Suprapubic skin (tissue), 4 donors: ENCODE measurements around the gene LSM4. TPM values are rescaled to one million over a fixed set of nuclear protein-coding genes. Genes with fewer than 3 reads are reported as not detected.

Experiments
- DNase-seq, 2 donors: peaks; one replicate each; pipeline ENCODE4 v3.0.0-alpha.2; 2019; ENCODE audit warnings: low spot score in 2 of 2
- H3K27ac ChIP-seq: fragments of 200-600 bp; sonication (generic); one replicate; pipeline ENCODE4 v1.5.1; 2019
- H3K27me3 ChIP-seq: fragments of 200-600 bp; sonication (generic); one replicate; pipeline ENCODE4 v1.5.1; 2019
- H3K36me3 ChIP-seq: fragments of 200-600 bp; sonication (generic); one replicate; pipeline ENCODE4 v1.5.1; 2019
- H3K4me1 ChIP-seq: fragments of 200-600 bp; sonication (generic); one replicate; pipeline ENCODE4 v1.5.1; 2019
- H3K4me3 ChIP-seq: fragments of 200-600 bp; sonication (generic); one replicate; pipeline ENCODE4 v1.5.1; 2019; ENCODE audit warnings: mild to moderate bottlenecking
- H3K9me3 ChIP-seq: fragments of 200-600 bp; sonication (generic); one replicate; pipeline ENCODE4 v1.5.1; 2019
- EP300 ChIP-seq: sonication (generic); formaldehyde crosslinking; IDR thresholded peaks from one replicate; pipeline ENCODE4 v1.6.1; 2017; ENCODE audit warnings: antibody characterized with exemption
- POLR2A ChIP-seq, 2 donors: fragments of 450-650 bp; IDR thresholded peaks; one replicate each; pipeline ENCODE4 v1.6.1; 2017; ENCODE audit warnings: antibody characterized with exemption in 2 of 2, mild to moderate bottlenecking in 2 of 2, moderate library complexity in 2 of 2
- POLR2AphosphoS5 ChIP-seq, 3 donors: sonication (generic); formaldehyde crosslinking; IDR thresholded peaks; one replicate each; pipeline ENCODE4 v1.6.1; 2017; ENCODE audit warnings: antibody characterized with exemption in 3 of 3
- WGBS: methylation state at CpG from one replicate; pipeline ENCODE4 v1.1.5; 2018; 5-methylcytosine and 5-hydroxymethylcytosine counted together
- total RNA-seq, 4 donors: library from RNA; depleted of rRNA; stranded (reverse); fragments of >200 nt; gene quantifications; one replicate each; pipeline ENCODE4 v1.1.0, GENCODE V29; 2016
- TF ChIP-seq, protein P1 (sequence below), 2 donors: fragments of 200-600 bp in 1 of 2; fragments of 450-650 bp in 1 of 2; sonication (generic) in 1 of 2; IDR thresholded peaks; one replicate each; pipeline ENCODE4 v1.5.1; 2016 to 2019; ENCODE audit warnings: antibody characterized with exemption in 2 of 2, mild to moderate bottlenecking in 1 of 2, moderate library complexity in 1 of 2

Gene LSM4
- total RNA-seq, 4 donors from 2014 or later, result 53.1 to 115 (median 103) TPM

DNA sequence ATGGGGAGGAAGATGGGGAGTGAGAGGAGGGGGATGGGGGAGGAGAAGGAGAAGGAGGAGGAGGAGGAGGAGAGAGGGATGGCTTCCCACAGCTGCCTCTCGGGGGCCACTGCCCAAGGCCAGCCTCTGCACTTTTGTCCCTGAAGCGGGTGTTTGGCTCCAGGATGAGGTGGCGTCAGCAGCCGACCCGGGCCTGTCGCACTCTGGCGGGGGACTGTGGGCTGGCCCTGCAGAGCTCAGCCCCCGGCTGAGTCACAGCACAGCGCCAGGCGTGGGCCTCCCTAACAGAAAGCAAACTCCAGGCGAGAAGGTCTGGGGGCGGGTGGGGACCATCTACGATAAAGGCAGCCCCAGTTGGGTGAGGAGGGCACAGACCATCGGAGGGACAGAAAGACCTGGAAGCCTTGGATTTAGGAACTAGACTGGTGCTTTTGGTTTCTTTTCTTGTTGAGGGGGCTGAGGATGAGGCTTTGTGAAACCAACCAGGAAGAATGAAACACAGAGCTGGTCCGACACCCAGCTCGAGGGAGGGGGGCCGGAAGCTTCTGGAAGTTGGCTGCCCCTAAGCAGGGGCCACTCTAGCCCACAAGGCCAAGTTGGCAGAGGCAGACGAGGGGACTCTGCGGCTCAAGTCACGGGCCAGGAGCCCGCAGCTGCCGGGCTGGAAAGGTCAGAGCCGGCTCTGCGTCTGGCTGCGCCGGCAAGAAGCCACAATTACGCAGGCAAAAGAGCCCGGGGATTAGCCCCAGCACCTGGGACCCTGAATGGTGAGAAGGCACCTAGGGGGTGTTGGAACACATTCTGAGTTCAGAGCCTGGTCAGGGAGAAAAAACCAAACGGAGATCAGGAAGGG lies 18.2 kb downstream of the LSM4 start:
- Histone ChIP-seq H3K36me3 (peaks cover 15% of the 10 kb centered on the region), H3K4me1 (peaks cover 63% of the 10 kb centered on the region), H3K27ac (peak overlapping the region; percentile 95), H3K27me3 (no peaks in the 10 kb centered on the region), H3K9me3 (no peaks in the 10 kb centered on the region), H3K4me3 (peak overlapping the region; percentile 46)
- DNase-seq, result peak; percentile 94 to 96
- WGBS, result 16% methylated on average over 28 of the region's 29 CpGs
- TF ChIP-seq POLR2AphosphoS5 (IDR thresholded peaks at IDR 0.05) (peak in 2 of 3 donors; percentile 17 to 67), POLR2A (IDR thresholded peaks at IDR 0.05) (peak in 1 of 2 donors; percentile 82), EP300 (no peak)

DNA sequence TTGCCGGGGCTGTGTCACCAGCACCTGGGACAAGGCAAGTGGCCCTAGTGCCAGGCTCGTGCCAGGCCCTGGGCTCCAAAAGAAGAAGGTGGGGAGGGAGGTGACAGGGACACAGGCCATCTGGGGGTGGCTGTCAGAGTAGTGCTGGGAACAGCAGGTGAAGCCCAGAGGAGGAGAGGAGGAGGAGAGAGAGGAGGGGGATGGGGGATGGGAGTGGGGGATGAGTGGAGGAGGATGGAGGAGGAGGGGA lies 18.7 kb downstream of the LSM4 start:
- TF ChIP-seq POLR2A (IDR thresholded peaks at IDR 0.05), result no peak
- TF ChIP-seq, protein P1, sequence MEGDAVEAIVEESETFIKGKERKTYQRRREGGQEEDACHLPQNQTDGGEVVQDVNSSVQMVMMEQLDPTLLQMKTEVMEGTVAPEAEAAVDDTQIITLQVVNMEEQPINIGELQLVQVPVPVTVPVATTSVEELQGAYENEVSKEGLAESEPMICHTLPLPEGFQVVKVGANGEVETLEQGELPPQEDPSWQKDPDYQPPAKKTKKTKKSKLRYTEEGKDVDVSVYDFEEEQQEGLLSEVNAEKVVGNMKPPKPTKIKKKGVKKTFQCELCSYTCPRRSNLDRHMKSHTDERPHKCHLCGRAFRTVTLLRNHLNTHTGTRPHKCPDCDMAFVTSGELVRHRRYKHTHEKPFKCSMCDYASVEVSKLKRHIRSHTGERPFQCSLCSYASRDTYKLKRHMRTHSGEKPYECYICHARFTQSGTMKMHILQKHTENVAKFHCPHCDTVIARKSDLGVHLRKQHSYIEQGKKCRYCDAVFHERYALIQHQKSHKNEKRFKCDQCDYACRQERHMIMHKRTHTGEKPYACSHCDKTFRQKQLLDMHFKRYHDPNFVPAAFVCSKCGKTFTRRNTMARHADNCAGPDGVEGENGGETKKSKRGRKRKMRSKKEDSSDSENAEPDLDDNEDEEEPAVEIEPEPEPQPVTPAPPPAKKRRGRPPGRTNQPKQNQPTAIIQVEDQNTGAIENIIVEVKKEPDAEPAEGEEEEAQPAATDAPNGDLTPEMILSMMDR (IDR thresholded peaks at IDR 0.05), result no peak
- TF ChIP-seq EP300, result no peak
- TF ChIP-seq POLR2AphosphoS5 (IDR thresholded peaks at IDR 0.05), result no peak
- Histone ChIP-seq H3K27ac (peak overlapping the region; percentile 95), H3K4me1 (peaks cover 63% of the 10 kb centered on the region), H3K4me3 (peak overlapping the region; percentile 46), H3K36me3 (peaks cover 9% of the 10 kb centered on the region), H3K27me3 (no peaks in the 10 kb centered on the region), H3K9me3 (no peaks in the 10 kb centered on the region)
- 40% methylated on average over 2 of the region's 2 CpGs for WGBS
- no peak for DNase-seq

DNA sequence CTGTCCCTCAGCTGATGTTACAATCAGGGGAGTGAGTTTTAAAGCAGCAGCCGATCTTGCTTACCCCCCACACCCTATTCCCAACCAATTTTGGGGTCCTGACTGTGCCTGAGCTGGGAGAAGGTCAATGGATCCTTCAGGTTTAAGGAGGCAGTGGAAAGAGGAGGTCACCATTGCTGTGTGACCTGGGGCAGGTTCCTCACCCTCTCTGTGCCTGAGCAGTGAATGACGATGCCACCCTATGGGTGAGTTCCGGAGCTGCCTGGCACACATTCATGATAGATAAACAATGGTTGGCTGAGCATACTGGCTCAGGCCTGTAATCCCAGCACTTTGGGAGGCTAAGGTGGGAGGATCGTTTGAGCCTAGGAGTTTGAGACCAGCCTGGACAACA lies 21.2 kb downstream of the LSM4 start:
- peaks cover 55% of the 10 kb centered on the region for H3K4me1 ChIP-seq
- WGBS, result 66% methylated on average over 4 of the region's 4 CpGs

DNA sequence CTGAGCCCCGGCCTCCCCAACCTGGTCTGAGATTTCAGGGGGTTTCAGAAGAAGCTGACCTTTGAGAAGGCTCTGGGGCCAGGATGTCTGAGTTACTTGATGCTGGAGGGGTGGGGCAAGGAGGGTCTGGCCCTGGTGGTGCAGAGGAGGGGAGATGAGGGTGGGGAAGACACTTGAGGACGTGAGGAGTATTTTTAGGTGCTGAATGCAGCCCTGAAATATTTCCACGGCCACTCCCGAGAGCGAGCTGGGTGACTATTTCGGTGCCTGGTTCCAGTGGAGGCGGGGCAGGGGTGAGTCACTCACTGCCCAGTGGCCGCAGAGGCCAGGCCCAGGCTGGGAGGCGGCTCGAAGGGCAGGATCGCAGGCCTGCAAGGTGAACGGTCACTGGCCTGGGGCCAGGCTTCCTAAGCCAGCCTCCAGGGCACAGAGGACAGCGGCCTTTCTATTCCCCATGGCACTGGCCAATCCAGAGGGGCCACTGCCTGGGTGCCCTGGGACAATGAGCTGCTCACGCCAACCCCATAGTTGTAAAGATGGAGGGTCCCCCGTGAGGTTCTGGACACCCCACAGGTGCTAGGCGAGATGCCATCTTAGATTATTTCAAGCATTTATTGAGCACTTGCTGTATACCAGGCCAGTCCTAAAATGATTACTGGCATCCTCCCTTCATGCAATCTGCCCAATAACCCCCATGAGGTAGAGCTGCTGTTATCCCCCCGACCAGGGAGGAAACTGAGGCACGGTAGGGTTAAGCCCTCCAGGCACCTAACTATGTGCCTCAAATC lies 21.8 kb downstream of the LSM4 start:
- H3K4me3 ChIP-seq, result no peak overlapping the region
- no peaks in the 10 kb centered on the region for H3K9me3 ChIP-seq
- DNase-seq, result peak in 1 of 2 donors; percentile 90
- peak overlapping the region; percentile 72 for H3K27ac ChIP-seq
- WGBS, result 50% methylated on average over 11 of the region's 18 CpGs
- H3K36me3 ChIP-seq, result no peaks in the 10 kb centered on the region
- H3K4me1 ChIP-seq, result peaks cover 50% of the 10 kb centered on the region
- TF ChIP-seq POLR2A (IDR thresholded peaks at IDR 0.05) (no peak), EP300 (no peak), POLR2AphosphoS5 (IDR thresholded peaks at IDR 0.05) (peak in 1 of 3 donors; percentile 12)
- TF ChIP-seq, protein P1 (IDR thresholded peaks at IDR 0.05), result no peak
- no peaks in the 10 kb centered on the region for H3K27me3 ChIP-seq

More for the DNA sequence above, 21.2 kb downstream of the LSM4 start:
- no peak for DNase-seq
- TF ChIP-seq EP300 (no peak), POLR2AphosphoS5 (IDR thresholded peaks at IDR 0.05) (no peak), POLR2A (IDR thresholded peaks at IDR 0.05) (no peak)
- TF ChIP-seq, protein P1 (IDR thresholded peaks at IDR 0.05), result no peak
- H3K9me3 ChIP-seq, result no peaks in the 10 kb centered on the region
- no peaks in the 10 kb centered on the region for H3K36me3 ChIP-seq
- H3K27me3 ChIP-seq, result no peaks in the 10 kb centered on the region
- no peak overlapping the region for H3K4me3 ChIP-seq
- H3K27ac ChIP-seq, result peak overlapping the region; percentile 72

DNA sequence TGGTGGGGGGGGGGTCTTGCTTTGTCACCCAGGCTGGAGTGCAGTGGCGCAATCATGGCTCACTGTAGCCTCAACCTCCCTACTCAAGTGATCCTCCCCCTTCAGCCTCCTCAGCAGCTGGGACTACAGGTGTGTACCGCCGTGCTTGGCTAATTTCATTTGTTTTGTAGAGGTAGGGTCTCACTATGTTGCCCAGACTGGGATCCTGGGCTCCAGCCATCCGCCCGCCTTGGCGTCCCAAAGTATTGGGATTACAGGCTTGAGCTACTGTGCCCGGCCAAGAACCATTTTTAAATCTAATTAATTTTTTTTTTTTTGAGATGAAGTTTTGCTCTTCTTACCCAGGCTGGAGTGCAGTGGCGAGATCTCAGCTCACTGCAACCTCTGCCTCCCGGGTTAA lies 23.2 kb downstream of the LSM4 start:
- no peaks in the 10 kb centered on the region for H3K36me3 ChIP-seq
- no peaks in the 10 kb centered on the region for H3K9me3 ChIP-seq
- peaks cover 39% of the 10 kb centered on the region for H3K4me1 ChIP-seq
- no peak overlapping the region for H3K4me3 ChIP-seq
- WGBS, result 93% methylated on average over 9 of the region's 9 CpGs
- no peak for TF ChIP-seq POLR2AphosphoS5 (IDR thresholded peaks at IDR 0.05)
- no peak for TF ChIP-seq EP300
- TF ChIP-seq POLR2A (IDR thresholded peaks at IDR 0.05), result no peak
- TF ChIP-seq, protein P1 (IDR thresholded peaks at IDR 0.05), result no peak
- H3K27me3 ChIP-seq, result no peaks in the 10 kb centered on the region
- no peak overlapping the region for H3K27ac ChIP-seq
- no peak for DNase-seq
